ENCODE measurements around the gene UTF1.

DNA sequence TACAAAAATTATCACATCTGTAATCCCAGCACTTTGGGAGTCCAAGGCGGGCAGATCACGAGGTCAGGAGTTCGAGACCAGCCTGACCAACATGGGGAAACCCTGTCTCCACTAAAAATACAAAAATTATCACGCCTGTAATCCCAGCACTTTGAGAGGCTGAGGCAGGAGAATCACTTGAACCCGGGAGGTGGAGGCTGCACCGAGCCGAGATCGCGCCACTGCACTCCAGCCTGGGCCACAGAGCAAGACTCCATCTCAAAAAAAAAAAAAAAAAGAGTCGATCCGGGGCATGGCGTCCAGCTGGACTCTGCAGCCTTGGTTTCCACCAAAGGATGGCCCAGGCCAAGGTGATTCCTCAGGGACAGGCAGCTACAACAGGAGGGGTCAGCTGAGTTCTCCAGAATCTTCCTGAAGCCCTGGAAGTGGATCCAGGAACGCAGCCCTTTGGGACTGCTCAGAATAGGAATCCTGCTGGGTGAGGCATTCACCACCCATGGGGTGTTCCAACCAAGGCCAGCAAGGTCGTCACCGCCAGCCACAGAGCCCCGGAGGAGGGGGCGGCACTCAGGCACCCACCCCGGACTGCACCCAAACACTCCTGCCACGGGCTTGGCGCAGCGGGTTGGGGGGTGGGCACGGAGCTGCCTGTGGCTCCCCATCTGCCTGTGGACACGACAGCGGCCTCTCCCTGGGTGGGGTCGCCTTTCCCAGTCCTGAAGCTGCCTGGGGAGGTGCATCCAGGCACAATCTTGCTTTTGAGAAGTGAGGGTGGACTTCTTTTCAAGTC lies 12.0 kb upstream of the UTF1 start:
- TF ChIP-seq POLR2A (IDR thresholded peaks at IDR 0.05; ENCODE audit: low read length) (no peak), GATA1 (IDR thresholded peaks at IDR 0.05; ENCODE audit: low read depth, low read length) (no peak)

Measured in erythroblast (primary cell).